Loucy (cell line): Measurements from ENCODE around the gene UTRN.

ENCODE experiments used
- H2AFZ ChIP-seq: fragments of 200-600 bp; sonication (generic); 2 replicates; pipeline ENCODE4 v1.6.0; 2016; ENCODE audit warnings: antibody characterized with exemption, mild to moderate bottlenecking, low read length, moderate library complexity
- H3F3A ChIP-seq: fragments of 200-600 bp; 2 replicates; pipeline ENCODE4 v1.6.0; 2016; ENCODE audit warnings: antibody characterized with exemption, low read depth, mild to moderate bottlenecking
- H3K27me3 ChIP-seq: fragments of 200-600 bp; sonication (generic); 2 replicates; pipeline ENCODE4 v1.6.1; 2014; ENCODE audit warnings: low read length, mild to moderate bottlenecking; ENCODE audit not compliant: insufficient read depth, poor library complexity, severe bottlenecking
- H3K36me3 ChIP-seq: fragments of 200-600 bp; sonication (generic); 2 replicates; pipeline ENCODE4 v1.6.1; 2016; ENCODE audit warnings: low read length; ENCODE audit not compliant: insufficient read depth
- H3K4me1 ChIP-seq: fragments of 200-600 bp; sonication (generic); 2 replicates; pipeline ENCODE4 v1.5.1; 2014; ENCODE audit warnings: low read length, mild to moderate bottlenecking; ENCODE audit not compliant: insufficient read depth, poor library complexity, severe bottlenecking
- H3K4me2 ChIP-seq: fragments of 200-600 bp; sonication (generic); 2 replicates; pipeline ENCODE4 v1.6.0; 2014; ENCODE audit warnings: antibody characterized with exemption, low read length, low read depth, mild to moderate bottlenecking; ENCODE audit not compliant: poor library complexity, severe bottlenecking
- H3K4me3 ChIP-seq: fragments of 200-600 bp; sonication (generic); 2 replicates; pipeline ENCODE4 v1.5.1; 2014; ENCODE audit warnings: low read length, mild to moderate bottlenecking, mixed read lengths; ENCODE audit not compliant: poor library complexity, severe bottlenecking
- H3K79me2 ChIP-seq: fragments of 200-600 bp; sonication (generic); 2 replicates; pipeline ENCODE4 v1.6.1; 2014; ENCODE audit warnings: low read length; ENCODE audit not compliant: insufficient read depth
- H3K9ac ChIP-seq: fragments of 200-600 bp; sonication (generic); 2 replicates; pipeline ENCODE4 v1.6.0; 2014; ENCODE audit warnings: mild to moderate bottlenecking, low read depth, low read length, moderate library complexity; ENCODE audit not compliant: poor library complexity, severe bottlenecking
- H3K9me2 ChIP-seq: fragments of 200-600 bp; sonication (generic); replicated peaks from 2 replicates; pipeline ENCODE4 v1.6.1; 2016; ENCODE audit warnings: low read depth, low read length, mixed read lengths
- H3K9me3 ChIP-seq: fragments of 200-600 bp; sonication (generic); 2 replicates; pipeline ENCODE4 v1.6.1; 2014; ENCODE audit warnings: mild to moderate bottlenecking, antibody characterized with exemption, low read length, low read depth; ENCODE audit not compliant: insufficient read depth
- H4K20me1 ChIP-seq: fragments of 200-600 bp; sonication (generic); 2 replicates; pipeline ENCODE4 v1.6.0; 2014; ENCODE audit warnings: antibody characterized with exemption, low read length, mild to moderate bottlenecking; ENCODE audit not compliant: insufficient read depth, poor library complexity, severe bottlenecking
- CTCF ChIP-seq: fragments of 200-600 bp; sonication (generic); conservative IDR thresholded peaks from 2 replicates; pipeline ENCODE4 v1.5.1; 2014; ENCODE audit warnings: mild to moderate bottlenecking, antibody characterized with exemption, low read length
- EZH2phosphoT487 ChIP-seq: fragments of 200-600 bp; IDR thresholded peaks from 2 replicates; pipeline ENCODE4 v1.6.1; 2018; ENCODE audit warnings: antibody characterized with exemption, mild to moderate bottlenecking, moderate library complexity, borderline replicate concordance

UTRN gene

GRCh38 chr6:144265390-144265789 lies 19.7 kb upstream of the UTRN start:
- Histone ChIP-seq H3K27me3 (no peaks in the 10 kb centered on the region), H3K9me3 (no peaks in the 10 kb centered on the region), H2AFZ (no peak overlapping the region), H3K4me1 (no peaks in the 10 kb centered on the region), H3F3A (no peaks in the 10 kb centered on the region), H3K9ac (no peak overlapping the region), H3K4me3 (no peak overlapping the region), H3K36me3 (no peaks in the 10 kb centered on the region), H4K20me1 (no peaks in the 10 kb centered on the region), H3K4me2 (no peak overlapping the region), H3K9me2 (no peaks in the 10 kb centered on the region), H3K79me2 (no peaks in the 10 kb centered on the region)
- TF ChIP-seq EZH2phosphoT487 (no peak), CTCF (no peak)

GRCh38 chr6:144266091-144266649 lies 19.0 kb upstream of the UTRN start:
- TF ChIP-seq CTCF (no peak), EZH2phosphoT487 (no peak)
- H3K79me2 ChIP-seq: no peaks in the 10 kb centered on the region
- H3K36me3 ChIP-seq: no peaks in the 10 kb centered on the region
- H2AFZ ChIP-seq: no peak overlapping the region
- H3K4me1 ChIP-seq: no peaks in the 10 kb centered on the region
- no peaks in the 10 kb centered on the region for H3K27me3 ChIP-seq
- H3K9me2 ChIP-seq: no peaks in the 10 kb centered on the region
- H3K4me2 ChIP-seq: no peak overlapping the region
- H4K20me1 ChIP-seq: no peaks in the 10 kb centered on the region
- H3F3A ChIP-seq: no peaks in the 10 kb centered on the region
- no peak overlapping the region for H3K4me3 ChIP-seq
- no peak overlapping the region for H3K9ac ChIP-seq
- no peaks in the 10 kb centered on the region for H3K9me3 ChIP-seq

GRCh38 chr6:144268794-144269349 lies 16.3 kb upstream of the UTRN start:
- Histone ChIP-seq H3K27me3 (no peaks in the 10 kb centered on the region), H4K20me1 (no peaks in the 10 kb centered on the region), H3F3A (no peaks in the 10 kb centered on the region), H2AFZ (no peak overlapping the region), H3K4me3 (no peak overlapping the region), H3K79me2 (no peaks in the 10 kb centered on the region), H3K4me1 (no peaks in the 10 kb centered on the region), H3K36me3 (no peaks in the 10 kb centered on the region), H3K4me2 (no peak overlapping the region), H3K9me3 (no peaks in the 10 kb centered on the region), H3K9ac (no peak overlapping the region), H3K9me2 (no peaks in the 10 kb centered on the region)
- TF ChIP-seq CTCF (no peak), EZH2phosphoT487 (no peak)
